GM19099 (cell line): ENCODE data around the gene SHFL.

Experiments
- POLR2A ChIP-seq: IDR thresholded peaks from 3 replicates; pipeline ENCODE4 v1.6.1; 2011; ENCODE audit warnings: low read depth; ENCODE audit not compliant: insufficient read length; ENCODE audit errors: extremely low read depth

SHFL gene

DNA sequence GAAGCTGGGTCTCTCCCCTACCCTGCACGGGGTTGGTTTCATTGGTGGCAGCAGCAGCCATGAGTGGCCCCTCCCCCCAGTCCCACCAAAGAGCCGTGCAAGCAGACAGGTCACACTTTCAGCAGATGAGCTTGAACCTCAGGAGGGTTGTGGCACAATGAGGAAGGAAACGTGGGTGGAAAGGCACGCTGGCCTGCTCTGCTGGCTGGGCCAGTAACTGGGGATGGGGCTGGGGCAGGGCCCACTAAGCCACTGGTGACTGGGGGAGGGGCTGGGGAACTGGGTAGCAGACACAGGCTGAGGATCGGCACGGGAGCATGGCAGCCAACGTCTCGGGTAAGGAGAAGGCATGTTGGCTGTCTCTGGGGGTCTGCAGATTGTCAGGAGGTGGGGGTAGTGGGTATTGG is 25.3 kb downstream of the SHFL start, which contains the start of gene P2RY11:
Gene P2RY11 (plus strand): TSS at position 289 of the 407 bp plus-strand sequence. CDS start 29 bp downstream, at position 318.
- peak; percentile 52 for TF ChIP-seq POLR2A

DNA sequence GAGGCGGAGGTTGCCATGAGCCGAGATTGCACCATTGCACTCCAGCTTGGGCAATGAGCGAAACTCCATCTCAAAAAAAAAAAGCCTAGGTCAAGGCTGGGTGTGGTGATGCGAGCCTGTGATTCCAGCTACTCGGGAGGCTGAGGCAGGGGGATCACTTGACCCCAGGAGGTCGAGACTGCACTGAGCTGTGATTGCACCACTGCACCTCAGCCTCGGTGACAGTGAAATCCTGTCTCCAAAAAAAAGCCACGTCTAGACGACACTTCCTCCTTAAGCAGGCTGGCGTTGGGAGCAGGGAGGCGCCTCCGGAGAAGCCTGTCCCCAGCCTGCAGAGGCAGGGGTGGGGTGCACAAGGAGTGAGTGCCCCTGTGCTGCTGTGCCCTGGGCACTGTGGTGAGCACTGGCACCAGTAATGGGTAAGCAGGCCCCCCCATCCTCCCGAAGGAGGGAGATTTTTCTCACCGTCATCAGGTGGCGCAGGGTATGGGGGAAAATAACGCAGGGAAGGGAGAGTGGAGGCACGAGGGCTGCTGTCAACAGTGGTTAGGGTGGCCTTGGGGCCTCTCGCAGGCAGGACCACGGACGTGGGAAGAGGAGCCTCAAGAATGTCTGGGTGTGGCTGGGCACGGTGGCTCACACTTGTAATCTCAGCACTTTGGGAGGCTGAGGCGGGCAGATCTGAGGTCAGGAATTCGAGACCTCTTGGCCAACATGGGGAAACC is 26.1 kb downstream of the SHFL start:
- TF ChIP-seq POLR2A = peak; percentile 28

DNA sequence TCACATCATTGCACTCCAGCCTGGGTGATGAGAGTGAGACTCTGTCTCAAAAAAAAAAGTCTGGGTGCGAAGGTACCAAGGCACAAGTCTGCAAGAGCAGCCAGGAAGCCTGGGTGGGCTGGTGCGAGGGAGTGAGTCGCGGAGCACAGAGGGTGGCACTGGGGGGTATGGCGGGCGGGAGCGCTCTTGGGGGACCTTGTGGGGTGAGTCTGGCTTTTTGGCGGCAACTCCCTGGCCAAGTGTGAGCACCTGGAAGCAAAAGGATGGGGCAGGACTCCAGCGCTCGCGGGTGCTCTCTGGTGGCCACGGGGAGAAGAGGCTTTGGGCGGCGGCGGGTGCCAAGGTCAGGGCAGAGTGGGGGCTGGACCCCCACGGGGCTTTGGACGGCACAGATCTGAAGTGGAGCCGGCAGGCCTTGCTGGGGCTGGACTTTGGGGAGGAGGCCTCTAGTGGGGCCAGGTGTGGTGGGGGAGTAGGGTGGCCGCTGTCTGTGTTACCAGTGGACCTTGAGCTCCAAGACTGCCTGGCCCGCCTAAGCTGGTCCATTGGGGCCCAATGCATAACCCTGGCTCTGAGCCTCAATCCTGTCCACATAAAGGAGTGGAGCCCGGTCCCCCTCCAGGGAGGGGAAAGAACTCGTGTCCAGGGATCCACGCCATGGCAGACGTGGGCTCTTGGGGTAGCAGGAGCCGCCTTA is 26.9 kb downstream of the SHFL start:
- no peak for TF ChIP-seq POLR2A

DNA sequence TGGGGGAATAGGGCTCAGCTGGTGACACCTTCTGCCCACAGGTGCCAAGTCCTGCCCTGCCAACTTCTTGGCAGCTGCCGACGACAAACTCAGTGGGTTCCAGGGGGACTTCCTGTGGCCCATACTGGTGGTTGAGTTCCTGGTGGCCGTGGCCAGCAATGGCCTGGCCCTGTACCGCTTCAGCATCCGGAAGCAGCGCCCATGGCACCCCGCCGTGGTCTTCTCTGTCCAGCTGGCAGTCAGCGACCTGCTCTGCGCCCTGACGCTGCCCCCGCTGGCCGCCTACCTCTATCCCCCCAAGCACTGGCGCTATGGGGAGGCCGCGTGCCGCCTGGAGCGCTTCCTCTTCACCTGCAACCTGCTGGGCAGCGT is 27.5 kb downstream of the SHFL start:
- TF ChIP-seq POLR2A = no peak

DNA sequence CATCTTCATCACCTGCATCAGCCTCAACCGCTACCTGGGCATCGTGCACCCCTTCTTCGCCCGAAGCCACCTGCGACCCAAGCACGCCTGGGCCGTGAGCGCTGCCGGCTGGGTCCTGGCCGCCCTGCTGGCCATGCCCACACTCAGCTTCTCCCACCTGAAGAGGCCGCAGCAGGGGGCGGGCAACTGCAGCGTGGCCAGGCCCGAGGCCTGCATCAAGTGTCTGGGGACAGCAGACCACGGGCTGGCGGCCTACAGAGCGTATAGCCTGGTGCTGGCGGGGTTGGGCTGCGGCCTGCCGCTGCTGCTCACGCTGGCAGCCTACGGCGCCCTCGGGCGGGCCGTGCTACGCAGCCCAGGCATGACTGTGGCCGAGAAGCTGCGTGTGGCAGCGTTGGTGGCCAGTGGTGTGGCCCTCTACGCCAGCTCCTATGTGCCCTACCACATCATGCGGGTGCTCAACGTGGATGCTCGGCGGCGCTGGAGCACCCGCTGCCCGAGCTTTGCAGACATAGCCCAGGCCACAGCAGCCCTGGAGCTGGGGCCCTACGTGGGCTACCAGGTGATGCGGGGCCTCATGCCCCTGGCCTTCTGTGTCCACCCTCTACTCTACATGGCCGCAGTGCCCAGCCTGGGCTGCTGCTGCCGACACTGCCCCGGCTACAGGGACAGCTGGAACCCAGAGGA is 28.0 kb downstream of the SHFL start:
- peak; percentile 24 for TF ChIP-seq POLR2A

DNA sequence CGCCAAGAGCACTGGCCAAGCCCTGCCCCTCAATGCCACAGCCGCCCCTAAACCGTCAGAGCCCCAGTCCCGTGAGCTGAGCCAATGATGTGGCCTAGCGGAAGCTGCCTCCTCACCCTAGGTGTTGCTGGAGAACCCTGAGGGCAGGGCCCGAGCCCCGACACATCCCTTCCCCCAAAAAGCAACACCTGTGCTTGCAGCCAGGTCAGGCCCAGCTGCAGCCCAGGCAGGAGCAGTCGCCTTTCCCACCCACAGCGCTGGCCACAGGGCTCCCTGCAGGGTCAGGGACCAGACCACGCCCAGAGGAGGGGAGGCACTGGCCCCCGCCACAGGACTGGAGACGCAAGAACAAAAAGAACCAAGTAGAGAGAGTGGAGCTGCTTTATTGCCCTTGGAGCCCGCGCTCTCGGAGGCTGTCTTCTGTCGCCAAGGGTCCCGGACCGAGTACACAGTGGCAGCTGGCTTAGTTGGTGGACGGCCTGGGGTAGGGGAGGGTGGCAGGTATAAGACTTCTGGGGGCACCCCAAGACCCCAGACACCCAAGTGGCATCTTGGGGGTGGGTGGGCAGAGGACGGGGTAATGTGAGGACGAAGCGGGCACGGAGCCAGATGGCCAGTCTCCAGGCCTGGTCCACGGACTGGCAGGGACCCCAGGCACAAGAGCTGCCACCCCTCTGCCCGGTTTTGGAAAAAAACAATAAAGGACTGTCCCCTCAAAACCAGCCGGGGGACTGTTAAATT is 28.7 kb downstream of the SHFL start:
- TF ChIP-seq POLR2A = no peak

DNA sequence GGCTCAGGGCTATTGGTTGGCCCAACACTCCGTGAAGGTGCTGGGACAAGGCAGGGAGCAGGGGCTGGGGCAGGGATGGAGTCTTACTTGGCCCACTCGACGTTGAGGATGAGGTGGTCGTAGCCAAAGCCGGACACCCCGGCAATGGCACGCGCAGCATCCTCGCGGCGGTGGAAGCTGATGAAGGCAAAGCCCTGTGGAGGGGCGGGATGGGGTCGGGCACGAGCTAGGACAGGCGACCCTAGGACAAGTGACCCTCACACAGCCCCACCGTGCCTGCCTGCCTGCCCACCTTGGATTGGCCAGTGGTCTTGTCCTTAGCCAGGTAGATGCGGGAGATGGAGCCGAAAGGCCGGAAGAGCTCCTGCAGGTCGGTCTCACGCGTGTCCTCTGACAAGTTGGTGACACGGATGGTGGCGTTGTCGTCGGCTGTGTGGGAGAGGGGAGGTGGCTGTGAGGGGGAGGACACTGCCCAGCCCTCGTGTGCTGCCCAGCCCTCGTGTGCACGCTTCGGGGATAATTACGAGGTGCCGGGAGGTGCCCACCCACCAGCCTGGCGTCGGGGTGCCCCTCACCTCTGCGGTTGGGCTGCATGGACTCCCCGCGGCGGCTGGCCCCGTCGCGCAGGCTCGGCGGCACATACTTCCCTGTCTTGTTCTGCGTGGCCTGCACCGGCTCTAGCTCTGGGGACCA is 29.4 kb downstream of the SHFL start:
- TF ChIP-seq POLR2A = peak; percentile 51

DNA sequence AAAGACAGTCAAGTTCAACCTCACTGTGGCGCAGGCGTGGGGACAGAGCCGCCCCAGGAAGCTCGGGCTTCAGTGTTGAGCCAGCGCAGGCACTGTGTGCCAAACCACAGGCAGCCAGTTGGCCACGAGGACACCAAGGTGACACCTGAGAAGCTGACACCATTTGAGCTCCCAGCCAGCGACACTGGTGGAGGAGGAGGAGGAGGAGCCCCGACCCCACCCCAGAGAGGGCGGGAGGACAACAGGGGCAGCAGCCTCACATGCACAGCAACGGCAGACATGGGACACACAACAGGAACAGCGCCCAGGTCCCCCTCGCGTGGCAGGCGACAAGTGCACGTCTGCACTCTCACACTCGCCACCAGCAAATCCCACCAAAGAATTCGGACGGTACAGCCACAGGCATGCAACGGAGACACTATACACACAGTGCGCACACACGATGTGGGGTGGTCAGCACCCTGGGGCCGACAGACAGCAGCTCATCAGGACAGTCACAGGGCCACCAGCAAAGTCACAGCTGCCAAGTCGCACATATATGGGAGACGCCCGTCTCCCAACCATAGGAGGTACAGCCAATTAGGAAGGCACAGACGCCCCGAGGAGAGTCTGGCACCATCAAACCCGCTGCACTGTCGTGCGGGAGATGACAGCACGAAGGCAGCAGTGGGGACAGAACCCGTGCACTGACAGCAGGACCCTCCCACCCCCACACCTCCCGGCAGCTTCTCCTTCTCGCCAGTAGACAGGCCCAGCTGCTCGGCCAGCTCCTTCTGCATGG is 30.2 kb downstream of the SHFL start:
- TF ChIP-seq POLR2A = no peak

DNA sequence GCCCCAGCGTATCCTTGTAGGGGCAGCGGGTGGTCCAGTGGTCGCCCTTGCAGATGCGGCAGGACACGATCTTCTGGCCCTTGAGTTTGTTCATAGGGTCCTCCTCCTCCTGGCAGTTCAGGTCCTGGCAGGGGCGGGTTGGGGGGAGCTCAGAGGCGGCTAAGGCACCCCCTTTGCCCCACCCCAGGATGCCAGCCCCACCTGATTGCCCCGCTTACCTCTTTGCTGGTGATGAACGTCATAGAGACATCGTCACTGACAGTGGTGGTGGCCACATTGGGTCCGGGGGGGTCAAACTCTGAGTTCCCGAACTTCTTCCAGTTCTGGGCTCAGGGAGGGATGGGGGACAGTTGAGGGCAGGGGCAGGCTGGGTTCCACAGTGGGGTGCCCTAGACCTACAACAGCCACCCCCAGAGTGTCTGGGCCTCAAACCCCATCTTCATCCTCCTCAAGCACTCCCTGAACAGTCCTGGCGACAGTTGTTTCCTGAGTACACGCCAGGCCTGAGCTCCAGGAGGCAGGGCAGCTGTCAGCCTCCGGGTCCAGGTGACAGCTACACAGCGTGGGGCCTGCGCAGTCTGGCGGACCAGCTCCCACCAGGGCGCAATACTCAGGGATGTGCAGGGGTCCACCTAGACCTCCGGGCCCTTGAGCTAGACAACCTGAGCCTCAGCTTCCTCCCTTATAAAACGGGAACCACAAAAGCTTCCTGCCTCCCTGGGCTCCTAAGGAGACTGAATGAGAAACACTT is 30.9 kb downstream of the SHFL start:
- TF ChIP-seq POLR2A = no peak

DNA sequence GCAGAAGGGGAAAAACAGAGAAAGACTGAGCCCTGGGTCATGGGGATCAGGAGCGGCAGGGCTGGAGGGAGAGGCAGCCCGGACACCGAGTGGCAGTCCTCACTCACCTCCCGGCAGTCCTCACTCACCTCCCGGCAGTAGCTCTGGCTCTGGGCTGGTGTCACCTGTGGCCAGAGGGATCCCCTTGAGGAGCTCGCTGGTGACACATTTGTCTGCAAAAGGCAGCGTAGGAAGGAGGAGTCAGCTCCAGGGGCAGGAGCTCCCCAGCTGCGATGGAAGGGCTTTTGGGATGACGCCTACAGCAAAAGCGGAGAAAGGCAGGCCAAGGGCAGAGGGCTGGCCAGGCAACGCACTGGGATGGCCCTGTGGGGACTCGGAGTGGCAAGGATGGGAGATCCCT is 32.8 kb downstream of the SHFL start:
- TF ChIP-seq POLR2A = no peak

DNA sequence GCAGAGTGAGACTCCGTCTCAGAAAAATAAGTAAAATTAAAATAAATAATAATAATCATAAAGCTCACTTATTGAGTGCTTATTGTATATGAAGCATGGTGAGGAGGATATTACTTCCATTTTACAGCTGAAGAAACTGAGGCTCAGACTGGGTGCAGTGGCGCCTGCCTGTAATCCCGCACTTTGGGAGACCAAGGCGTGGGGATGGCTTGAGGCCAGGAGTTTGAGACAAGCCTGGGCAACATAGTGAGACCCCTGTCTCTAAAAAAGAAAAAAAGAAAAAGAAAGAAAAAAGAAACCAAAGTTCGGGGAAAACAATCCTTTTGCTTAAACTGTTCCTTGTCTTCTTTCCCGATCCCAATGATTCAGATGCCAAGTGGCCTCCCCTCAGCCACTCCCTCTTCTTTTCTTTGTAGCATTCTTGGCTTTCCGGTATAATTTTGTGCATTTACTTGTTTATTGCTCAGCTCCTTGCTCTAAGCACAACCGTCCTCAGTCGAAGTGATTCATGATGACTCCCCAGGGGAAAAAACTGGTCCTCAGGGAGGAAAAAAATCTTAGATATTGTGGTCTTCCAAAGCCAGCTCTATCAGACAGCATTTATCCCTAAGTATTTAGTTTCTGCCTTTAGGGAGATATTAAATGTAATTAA is 34.5 kb downstream of the SHFL start:
- no peak for TF ChIP-seq POLR2A

DNA sequence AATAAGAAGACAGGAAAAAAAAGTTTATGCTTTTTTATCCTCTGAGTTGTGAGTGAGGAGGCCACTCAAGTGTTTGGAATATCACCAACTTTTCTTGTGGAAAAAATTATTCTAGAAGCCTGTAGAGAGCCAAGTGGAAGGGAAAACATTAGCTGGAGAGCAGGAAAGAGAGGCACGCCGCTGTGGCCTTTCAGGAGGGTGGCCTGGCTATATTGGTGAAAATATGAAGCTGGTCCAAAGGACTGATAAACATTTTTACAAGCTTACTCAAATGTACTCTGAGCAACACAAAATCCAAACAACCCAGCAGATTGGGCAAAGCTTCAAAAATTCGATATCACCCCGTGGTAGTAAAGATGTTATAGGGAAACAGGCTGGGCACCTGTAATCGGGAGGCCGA is 35.9 kb downstream of the SHFL start:
- TF ChIP-seq POLR2A = no peak

DNA sequence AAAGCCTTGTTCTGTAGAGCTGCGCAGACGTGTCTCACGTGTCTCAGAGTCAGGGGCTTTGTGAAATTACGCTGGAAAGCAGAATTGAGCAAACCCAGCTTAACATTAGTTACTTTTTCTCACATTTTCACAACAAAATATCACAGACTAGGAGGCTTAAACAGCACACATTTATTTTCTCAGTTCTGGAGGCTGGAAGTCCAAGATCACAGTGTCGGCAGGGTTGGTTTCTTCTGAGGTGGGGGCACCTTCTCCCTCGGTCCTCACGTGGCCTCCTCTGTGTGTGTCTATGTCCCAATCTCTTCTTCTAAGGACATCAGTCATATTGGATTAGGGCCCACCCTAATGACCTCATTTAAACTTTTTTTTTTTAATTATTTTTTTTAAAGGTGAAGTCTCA is 38.3 kb downstream of the SHFL start:
- TF ChIP-seq POLR2A = no peak
